ENCODE data around the gene MMRN2.
"Not testable (repeated sequence)": the region's sequence is repeated elsewhere in the genome, so short reads cannot be mapped to it uniquely, and the experiment has no call there.

Gene MMRN2

DNA sequence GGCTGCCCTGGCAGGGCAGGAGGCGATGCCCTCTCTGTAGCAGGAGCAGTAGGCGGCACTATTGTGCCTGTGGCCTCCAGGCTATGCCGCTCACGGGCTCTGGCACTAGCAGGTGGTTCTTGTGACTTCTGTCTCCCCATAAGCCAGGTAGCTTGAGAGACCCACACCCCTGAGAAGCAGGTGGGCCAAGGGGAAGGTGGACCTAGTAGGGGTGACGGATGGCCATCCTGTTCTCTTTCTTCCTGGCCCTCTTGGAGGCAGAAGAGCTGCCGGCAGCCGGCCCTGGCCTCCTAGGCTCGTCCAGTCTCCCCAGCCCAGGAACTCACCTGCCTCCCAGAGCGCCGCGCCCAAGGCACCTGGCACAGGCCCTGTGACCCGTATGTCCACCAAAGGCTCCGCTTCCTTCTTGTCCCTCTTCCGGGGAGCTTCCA, 15.4 kb downstream of the MMRN2 start:
- DNase-seq (ENCODE audit: low spot score): no peak

GRCh38 chr10:86941426-86941825, 16.0 kb downstream of the MMRN2 start:
- no peak for DNase-seq (ENCODE audit: low spot score)

DNA sequence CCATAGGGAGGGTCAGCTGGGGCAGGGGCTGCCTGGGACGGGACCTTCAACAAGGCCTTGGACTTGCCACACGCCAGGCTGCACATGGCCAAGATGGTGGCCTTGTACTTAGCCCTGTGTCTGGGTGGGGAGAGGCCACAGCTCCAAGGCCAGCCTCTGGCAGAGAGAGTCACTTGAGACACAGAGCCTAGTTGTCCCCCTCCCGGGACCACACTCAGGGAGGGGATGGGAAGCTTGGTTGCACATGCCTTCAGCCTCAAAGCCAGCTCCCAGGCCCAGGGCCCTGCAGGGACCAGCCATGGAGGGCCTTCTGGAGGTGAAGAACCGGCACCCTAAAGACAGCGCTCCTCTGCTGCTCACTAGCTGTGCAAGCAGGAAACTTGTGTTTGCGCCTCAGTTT, 16.7 kb downstream of the MMRN2 start:
- no peak for DNase-seq (ENCODE audit: low spot score)

GRCh38 chr10:86940076-86940475, 17.3 kb downstream of the MMRN2 start:
- not testable (repeated sequence) for DNase-seq (ENCODE audit: low spot score)

- no peak for DNase-seq (ENCODE audit: low spot score)
These were observed 19.2 kb downstream of the MMRN2 start for GRCh38 chr10:86938260-86938659.

DNA sequence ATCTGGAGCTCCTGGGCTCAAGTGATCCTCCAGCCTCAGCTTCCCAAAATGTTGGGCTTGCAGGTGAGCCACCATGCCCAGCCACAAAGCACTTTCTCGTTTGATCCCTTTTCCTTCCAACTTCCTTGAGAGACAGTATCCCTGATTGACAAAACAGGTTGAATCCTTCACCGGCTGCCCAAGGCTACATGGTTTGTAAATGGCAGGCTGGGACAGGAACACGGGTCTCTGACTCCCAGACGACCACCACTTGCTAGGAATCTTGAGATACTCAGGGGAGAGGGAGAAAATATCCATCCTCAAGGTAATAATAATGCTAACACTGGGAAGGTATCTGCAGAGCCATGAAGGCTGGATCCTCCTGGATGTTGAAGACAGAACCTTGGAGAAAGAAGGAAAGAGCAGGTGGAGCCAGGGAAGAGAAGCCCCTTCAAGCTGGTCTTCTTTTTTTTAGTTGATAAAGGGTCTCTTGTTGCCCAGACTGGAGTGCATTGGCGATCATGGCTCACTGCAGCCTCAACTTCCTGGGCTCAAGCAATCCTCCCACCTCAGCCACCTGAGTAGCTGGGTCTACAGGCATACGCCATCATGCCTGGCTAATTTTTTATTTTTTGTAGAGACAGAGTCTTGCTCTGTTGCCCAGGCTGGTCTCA, 19.8 kb downstream of the MMRN2 start:
- DNase-seq (ENCODE audit: low spot score): no peak

- DNase-seq (ENCODE audit: low spot score): no peak
These were observed 20.5 kb downstream of the MMRN2 start for GRCh38 chr10:86936661-86937501.

DNA sequence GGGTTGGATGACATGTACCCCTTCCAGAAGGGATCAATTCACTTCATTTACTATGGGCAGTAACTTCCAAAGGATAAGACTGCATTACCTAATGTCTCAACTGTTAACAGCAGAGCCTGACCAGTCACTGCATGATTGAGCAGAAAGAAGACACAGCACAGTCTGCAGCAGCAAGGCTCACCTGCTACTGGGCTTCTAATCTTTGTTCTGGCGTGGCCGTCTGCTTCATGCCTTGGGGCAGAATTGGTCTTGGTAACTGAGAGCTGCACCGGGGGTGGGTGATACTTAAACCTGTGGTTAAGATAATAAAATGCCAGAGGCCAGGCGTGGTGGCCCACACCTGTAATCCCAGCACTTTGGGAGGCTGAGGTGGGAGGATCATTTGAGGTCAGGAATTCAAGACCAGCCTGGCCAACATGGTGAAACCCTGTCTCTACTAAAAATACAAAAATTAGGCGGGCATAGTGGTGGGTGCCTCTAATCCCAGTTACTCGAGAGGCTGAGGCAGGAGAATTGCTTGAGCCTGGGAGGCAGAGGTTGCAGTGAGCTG, 23.2 kb downstream of the MMRN2 start:
- DNase-seq (ENCODE audit: low spot score): not testable (repeated sequence)

- DNase-seq (ENCODE audit: low spot score): no peak
These were observed 24.7 kb downstream of the MMRN2 start for GRCh38 chr10:86932674-86933073.

GRCh38 chr10:86931872-86932271, 25.5 kb downstream of the MMRN2 start:
- no peak for DNase-seq (ENCODE audit: low spot score)

DNA sequence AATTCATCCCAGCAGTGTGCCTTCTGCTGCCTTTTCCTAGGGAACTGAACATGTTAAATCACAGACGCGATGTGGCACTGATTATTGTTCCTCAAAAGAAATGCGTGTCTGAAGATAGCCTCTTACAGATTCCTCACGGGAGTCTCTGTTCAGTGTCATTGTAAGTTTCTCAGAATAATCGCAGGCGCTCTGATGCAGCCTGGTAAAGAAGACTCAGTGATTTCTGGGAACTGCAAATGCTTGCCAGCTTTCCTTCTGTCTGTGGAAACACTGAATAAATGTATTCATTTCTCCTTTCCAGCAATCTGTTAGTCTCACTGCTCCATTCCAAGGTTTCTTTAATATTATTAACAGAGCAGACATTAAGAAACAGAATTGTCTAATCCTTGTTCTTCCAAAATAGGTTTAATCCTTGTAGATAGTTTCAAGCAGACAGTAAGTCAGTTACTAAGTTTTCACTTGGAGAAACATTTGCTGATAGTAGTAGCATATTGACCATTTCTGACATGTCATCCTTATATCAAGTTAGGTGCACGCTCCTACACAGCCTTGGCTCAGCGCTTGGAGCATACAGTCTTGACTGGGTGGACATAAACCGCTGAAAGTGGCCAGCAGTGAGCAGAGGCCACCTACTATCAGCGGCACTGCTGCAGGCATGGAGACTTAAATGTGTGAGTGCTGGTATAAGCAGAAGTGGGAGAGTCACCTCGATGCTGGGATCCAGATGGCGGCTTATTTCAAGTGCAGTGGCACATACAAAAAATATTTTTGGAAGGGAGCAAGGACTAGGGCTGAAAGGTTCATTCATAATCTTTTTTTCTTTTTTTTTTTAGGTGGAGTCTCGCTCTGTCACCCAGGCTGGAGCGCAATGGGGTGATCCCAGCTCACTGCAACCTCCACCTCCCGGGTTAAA, 27.7 kb downstream of the MMRN2 start:
- no peak for DNase-seq (ENCODE audit: low spot score)

DNA sequence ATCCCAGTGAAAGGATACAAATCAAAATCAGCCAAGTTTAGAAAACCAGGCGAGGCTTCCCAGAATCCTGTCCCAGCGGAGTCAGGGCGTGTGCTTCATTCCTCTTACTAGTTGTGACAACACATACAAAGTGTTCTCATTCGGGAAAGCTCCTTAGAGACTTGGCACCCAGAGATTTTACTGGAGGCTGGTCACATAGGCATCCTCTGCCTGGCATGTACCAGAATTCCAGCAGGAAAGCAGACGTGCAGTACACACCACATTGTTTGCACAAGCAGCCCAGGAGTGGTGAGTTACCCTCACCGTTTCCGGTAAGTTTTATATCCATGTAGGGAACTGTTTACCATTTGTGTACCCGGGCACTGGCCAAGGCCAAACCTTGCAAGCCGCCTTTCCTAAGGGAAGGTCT, 34.9 kb downstream of the MMRN2 start:
- no peak for DNase-seq (ENCODE audit: low spot score)

DNA sequence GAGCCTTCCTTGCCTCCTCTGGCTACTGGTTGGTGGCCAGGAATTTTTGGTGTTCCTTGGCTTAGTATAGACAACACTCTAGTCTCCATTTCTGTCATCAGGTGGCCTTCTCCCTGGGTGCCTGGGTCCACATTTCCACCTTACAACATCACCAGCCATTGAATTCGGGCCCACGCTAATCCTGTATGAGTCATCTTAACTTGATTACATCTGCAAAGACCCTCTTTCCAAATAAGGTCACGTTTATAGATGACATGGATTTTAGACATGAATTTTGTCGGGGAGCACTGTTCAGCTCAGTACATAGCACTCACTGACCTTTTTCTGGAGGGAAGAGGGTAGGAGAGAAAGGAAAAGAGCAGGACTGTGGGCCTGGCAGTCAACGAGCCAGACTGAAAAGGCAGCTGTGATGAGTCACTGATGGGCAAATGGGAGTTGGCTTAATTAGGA, 39.4 kb downstream of the MMRN2 start:
- no peak for DNase-seq (ENCODE audit: low spot score)

GRCh38 chr10:86914734-86915133, 42.7 kb downstream of the MMRN2 start:
- no peak for DNase-seq (ENCODE audit: low spot score)

- no peak for DNase-seq (ENCODE audit: low spot score)
These were observed 52.0 kb downstream of the MMRN2 start for GRCh38 chr10:86905429-86905828.

- DNase-seq (ENCODE audit: low spot score): no peak
These were observed 52.8 kb downstream of the MMRN2 start for GRCh38 chr10:86904600-86904999.

- DNase-seq (ENCODE audit: low spot score): no peak
These were observed 56.5 kb downstream of the MMRN2 start for GRCh38 chr10:86900955-86901354.

DNA sequence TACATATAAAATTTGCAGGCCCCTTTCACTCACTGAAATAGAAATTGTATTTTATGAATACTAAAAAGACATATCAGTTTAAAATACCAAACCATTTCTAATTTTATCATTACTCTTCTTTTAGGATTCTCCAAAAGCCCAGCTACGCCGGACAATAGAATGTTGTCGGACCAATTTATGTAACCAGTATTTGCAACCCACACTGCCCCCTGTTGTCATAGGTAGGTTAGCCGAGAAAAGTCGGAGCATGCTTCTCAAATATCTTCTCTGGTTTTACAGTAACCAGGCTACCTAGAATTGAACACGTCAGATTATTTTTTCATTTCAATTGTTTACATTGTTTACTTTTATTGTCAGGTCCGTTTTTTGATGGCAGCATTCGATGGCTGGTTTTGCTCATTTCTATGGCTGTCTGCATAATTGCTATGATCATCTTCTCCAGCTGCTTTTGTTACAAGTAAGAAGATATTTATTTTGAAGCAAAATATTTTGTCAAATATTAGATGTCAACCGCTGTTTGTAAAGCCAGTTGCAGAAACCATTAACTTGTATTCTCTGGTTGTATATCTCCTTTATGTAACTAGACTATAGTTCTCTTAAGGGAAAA, 57.6 kb downstream of the MMRN2 start:
- peak; percentile 32 for DNase-seq (ENCODE audit: low spot score)

- DNase-seq (ENCODE audit: low spot score): no peak
These were observed 58.3 kb downstream of the MMRN2 start for GRCh38 chr10:86899132-86899531.

DNA sequence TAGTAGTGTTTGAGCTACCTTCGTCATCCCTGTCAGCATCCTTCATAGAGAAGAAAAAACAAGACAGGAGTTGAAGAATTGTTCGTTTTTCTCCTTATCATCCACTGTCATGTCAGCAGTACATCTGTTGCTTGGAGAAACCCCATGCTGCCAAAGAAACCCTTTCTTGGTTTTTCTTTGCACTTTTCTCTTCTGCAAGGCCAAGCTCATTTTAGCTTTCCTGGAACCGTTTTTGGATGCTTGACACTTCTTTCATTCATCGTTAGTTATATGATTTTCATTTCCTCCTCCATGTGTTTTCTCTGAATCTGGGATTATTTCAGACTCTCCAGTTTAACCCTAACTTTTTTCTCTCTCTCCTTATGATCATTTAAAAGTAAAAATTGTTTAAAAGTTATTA, 58.9 kb downstream of the MMRN2 start:
- no peak for DNase-seq (ENCODE audit: low spot score)

- no peak for DNase-seq (ENCODE audit: low spot score)
These were observed 67.4 kb downstream of the MMRN2 start for GRCh38 chr10:86889997-86890396.
